Stimulated activated CD8-positive, alpha-beta memory T cell treated with anti-CD3 and anti-CD28 coated beads, Interleukin-7, amount 100 ng/mL, for 24 hours (primary cell): Measurements from ENCODE around the gene OR11A1.

ENCODE experiments used
- DNase-seq: peaks from one replicate; pipeline ENCODE4 v3.0.0-alpha.2; 2020; ENCODE audit warnings: low read depth

Gene OR11A1

GRCh38 chr6:29456971-29457370, at the start of gene OR11A1, which contains the start of gene OR2H1:
Gene OR11A1 (minus strand): TSS chr6:29457071. CDS start chr6:29427641, 29,430 bp downstream.
Gene OR2H1 (plus strand): TSS chr6:29457155. CDS start chr6:29461770, 4,615 bp downstream.
- DNase-seq: no peak

- no peak for DNase-seq
Measured at GRCh38 chr6:29506446-29507067, 49.7 kb upstream of the OR11A1 start.

DNA sequence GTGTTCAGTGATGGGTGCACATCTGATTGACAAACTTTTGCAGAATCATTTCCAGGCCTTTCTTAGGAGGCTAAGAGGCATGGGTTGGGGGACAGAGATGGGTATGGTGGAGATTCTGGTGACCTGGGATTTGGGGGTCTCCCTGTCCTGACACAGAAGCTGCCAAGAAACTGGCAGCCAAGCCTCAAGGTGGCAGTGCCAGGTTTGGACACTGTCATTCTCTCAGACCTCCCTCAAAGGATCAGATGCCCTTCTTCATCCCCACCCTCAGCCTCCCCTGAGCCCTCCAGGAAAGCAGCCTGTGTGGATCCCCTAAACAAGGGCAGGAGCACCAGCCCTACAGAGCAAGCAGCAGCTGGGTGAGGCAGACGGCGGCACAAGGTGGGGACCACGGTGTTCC, 48.9 kb upstream of the OR11A1 start:
- DNase-seq: no peak

GRCh38 chr6:29504961-29505360, 48.1 kb upstream of the OR11A1 start:
- no peak for DNase-seq

DNA sequence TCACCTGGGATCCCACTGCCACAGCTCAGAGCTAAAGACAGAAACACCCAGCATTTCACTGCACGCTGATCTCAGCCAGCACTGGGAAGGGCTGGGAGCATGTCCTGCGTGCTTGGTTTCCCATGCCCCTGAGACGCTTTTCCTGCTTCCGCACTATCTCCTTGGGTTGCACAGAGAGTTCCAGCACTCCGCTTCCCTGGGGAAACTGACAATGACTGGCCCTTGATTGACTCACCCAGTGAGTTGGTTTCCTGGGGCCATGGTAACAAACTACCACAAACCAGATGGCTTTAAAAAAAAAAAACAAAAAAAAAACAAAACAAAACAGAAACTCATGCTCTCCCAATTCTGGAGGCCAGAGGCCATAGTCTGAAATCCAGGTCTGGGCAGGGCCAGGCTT, 45.7 kb upstream of the OR11A1 start:
- DNase-seq: no peak

- DNase-seq: no peak
Measured at GRCh38 chr6:29502181-29502580, 45.3 kb upstream of the OR11A1 start.

- no peak for DNase-seq
Measured at GRCh38 chr6:29501106-29501505, 44.2 kb upstream of the OR11A1 start.

DNA sequence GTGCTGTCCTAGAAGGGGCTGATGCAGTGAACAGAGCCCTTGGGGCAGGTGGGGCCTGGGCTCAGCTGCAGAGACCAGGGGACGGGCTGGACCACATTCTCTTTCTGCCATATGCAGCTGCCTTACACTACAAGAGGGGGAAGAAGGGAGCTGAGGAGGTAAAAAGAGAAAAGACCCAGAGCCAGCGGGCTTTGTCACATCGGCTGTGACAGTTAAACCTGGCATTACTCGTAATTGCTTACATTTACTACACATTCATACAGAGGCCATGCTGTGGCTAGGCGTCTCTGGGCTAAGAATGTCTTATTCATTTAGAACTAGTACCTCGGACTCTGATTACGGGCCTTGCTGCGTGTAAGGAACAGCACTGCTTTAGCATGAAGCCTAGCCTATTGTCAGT, 43.7 kb upstream of the OR11A1 start:
- DNase-seq: no peak

GRCh38 chr6:29499704-29500103, 42.8 kb upstream of the OR11A1 start:
- DNase-seq: no peak

DNA sequence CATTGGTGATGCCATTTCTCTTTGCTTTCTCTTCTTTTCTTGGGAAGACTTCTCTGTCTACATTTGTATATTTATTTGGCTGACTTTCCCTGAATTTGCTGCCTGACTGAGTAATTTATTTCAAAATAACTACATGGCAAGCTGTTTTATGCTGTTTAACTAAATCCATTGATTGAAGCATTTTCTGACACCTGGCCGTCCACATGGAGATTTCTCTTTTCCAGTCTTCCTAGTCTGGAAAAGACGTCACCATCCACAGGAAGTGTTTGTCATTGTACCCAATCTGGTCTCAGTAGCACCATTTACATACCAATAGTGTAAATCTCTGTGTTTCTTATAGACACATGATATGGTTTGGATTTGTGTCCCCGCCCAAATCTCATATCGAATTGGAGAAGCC, 40.1 kb upstream of the OR11A1 start:
- DNase-seq: no peak

DNA sequence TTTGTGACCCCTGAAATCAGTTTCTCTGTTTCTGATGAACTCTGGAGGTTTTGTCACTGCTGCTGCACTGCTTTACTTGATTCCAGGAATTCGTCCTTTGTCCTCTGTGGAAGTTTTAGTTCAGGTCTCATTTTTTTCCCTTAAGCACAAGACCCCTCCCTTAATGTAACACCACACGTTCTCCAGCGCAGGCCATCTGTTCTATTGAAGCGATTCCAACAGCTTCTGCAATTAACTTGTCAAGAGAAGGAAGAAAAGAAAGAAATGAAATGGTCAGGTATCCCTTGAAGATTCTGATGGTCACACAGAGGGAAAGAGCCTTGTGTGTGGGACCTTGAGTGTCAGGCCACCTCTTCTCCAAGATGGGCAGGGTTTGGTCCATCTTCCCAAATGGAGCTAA, 38.7 kb upstream of the OR11A1 start:
- no peak for DNase-seq

DNA sequence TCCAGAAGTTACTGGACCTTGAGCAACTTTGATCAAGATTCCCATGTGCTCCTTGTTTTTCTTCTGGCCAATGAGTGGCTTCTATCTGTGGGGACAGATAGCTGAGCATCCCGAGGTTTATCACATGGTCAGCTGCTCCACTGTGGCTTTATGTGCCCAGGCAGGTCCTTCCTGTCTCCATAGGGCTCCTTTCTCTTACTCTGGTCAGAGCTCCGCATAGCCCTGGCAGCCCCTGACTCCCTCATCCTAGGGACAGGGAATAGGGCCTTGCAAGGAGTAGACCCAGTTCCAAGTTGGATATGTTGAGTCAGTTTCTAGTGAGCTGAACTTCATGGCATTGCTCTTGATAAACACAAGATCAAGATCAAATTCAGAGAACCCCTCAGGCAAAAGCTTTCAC, 37.3 kb upstream of the OR11A1 start:
- DNase-seq: no peak

DNA sequence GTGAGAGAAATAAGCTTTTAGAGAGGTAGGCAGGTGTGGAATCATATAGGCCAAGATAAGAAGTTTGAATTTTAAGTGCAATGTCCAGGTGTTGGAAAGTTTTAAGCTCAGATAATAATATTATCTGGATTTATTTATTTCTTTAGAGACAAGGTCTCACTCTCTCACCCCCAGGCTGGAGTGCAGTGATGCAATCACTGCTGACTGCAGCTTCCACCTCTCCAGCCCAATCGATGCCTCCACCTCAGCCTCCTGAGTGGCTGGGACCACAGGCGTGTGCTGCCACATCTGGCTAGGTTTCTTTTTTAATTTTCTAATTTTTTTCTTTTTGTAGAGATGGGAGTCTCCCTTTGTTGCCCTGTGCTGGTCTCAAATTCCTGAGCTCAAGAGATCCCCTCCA, 36.4 kb upstream of the OR11A1 start:
- DNase-seq: no peak

DNA sequence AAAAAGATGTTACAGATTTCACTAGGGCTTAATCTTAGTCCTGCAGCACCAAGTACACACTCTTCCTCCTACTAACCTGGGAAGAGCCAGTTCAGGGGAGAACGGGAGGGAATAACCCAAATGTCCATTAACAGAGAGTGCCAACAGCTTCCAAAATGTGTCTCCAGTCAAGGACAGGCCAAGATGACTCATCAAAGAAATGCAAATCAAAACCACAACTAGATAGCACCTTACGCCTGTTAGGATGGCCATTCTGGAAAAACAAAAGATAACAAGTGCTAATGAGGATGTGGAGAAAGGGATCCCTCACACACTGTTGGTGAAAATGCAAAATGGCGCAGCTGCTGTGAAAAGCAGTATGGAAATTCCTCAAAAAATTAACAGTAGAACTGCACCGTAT, 34.7 kb upstream of the OR11A1 start:
- no peak for DNase-seq

DNA sequence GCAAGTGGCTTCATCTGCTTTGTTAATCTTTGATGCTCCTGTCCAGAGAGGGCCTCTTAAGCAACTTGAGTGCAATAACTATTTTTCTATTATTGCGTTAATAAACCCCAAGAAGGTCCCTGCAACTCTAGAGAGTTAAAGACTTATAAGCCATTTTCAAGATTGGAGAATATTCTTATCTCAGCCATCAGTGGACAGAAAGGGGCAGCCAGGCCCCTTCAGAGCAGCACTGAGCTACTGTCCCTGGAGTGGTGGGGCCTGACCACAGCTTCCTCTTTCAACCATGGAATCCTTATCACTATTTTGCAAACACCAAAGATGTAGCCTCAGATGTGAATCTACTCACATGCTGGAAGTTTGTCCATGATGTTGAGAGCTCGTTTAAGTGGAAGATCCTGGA, 33.7 kb upstream of the OR11A1 start:
- DNase-seq: no peak

- no peak for DNase-seq
Measured at GRCh38 chr6:29490055-29490454, 33.2 kb upstream of the OR11A1 start.

DNA sequence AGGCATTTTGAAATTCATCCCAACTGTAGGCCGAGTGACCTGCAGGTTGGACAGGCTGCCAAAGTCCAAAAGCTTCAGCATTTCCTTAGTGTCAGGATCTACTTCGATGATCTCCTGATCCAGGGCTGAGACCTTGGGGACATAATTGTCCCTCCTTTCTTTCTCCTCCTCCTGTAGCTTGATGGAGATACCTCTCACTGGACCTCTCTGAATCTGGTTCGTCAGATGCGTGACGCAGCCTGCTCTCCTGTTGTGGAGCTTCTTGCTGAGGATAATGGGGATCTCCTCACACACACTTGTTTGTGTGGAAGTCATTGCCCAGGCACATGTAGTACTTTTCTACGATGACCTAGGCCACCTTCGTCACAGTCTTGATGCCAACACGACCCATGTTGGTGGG, 32.4 kb upstream of the OR11A1 start:
- DNase-seq: no peak

- no peak for DNase-seq
Measured at GRCh38 chr6:29488874-29489273, 32.0 kb upstream of the OR11A1 start.

- no peak for DNase-seq
Measured at GRCh38 chr6:29487660-29488059, 30.8 kb upstream of the OR11A1 start, which contains the start of gene MAS1L. Gene MAS1L (minus strand): TSS chr6:29487956. CDS start chr6:29487902, 54 bp downstream.

DNA sequence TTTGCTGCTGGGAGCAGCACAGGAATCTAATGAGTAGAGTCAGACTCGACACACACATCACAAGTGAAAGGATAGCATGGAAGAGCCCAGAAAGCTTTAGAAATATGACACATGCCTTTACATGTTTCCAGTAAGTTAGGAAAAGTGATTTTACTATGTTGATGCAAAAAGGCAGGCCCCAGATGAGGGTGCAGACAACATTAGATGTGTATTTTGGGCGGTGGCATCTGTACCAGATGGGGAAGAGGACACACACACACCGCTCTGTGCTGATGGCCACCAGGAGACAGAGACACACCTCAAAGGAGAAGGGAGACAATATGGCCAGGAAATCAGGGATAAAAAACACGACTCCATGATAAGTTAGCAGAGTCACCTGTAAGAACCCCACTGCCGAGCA, 30.3 kb upstream of the OR11A1 start:
- no peak for DNase-seq

GRCh38 chr6:29486577-29486976, 29.7 kb upstream of the OR11A1 start:
- DNase-seq: no peak

DNA sequence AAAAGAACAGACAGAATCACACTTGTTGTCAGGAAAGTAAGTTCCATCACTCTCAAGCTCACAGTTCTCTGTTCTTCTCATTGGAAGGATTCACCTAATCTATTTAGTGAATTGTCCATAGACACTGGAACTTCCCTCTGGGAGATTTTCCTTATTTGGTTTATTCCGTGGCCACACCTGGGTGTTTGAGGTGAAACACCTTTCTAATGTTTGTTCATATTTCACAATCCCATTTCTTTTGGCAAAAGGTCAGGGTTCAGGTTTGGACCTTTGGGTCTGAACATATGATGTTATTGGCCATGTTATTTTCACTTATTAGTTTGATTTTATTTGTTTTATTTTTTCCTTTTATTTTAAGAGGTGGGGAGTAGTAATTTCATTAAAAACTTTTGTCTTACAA, 26.9 kb upstream of the OR11A1 start:
- DNase-seq: no peak

DNA sequence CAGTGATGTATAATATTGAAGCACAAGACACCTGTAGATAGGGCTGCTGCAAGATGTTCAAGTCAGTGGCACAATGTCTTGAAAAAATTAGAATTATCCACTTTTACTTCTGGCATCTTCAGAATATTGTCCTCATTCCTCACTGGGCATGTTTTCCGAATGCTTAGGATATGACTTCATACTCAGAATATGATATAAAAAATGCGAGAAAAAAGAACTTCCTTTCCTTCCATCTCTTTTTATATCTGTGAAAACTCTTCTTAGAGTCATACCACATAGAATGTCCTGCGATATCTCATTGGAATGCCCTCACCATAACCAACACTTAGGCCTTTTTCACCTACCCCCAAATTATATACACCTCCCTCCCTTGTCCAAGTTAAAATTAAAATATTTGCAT, 26.3 kb upstream of the OR11A1 start:
- DNase-seq: no peak

DNA sequence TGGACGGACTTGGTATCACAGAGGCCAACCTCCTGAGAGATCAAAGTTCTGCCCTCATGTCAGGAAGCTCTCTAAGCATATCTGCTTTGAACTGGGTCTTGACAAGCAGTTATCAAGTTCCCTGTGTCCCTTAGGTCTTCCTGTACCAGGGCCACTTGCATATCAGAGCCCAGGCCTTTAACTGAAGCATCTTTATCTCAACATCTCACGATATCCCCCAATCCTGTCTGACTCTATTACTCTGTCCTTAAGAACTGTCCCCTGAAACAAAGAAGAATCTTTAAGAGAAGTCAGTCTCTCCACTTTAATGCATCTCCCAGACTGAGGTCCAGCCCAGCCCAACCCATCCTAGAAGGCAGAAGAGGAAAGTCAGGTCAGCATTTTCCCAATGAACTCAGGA, 22.7 kb upstream of the OR11A1 start:
- no peak for DNase-seq

- DNase-seq: no peak
Measured at GRCh38 chr6:29478740-29479139, 21.9 kb upstream of the OR11A1 start.
